GM18867 (cell line): ENCODE data around the gene MAD1L1.

Experiments used
- ATAC-seq: cut with Tn5 transposase; IDR thresholded peaks from one replicate; pipeline ENCODE4 v1.9.1; 2021; ENCODE audit warnings: mild to moderate bottlenecking, moderate library complexity; ENCODE audit not compliant: unreplicated experiment

Gene MAD1L1

GRCh38 chr7:2181077-2181854 is 51.5 kb downstream of the MAD1L1 start:
- peak; percentile 48 for ATAC-seq

- ATAC-seq: no peak
These were observed 52.7 kb downstream of the MAD1L1 start for GRCh38 chr7:2180081-2180480.

DNA sequence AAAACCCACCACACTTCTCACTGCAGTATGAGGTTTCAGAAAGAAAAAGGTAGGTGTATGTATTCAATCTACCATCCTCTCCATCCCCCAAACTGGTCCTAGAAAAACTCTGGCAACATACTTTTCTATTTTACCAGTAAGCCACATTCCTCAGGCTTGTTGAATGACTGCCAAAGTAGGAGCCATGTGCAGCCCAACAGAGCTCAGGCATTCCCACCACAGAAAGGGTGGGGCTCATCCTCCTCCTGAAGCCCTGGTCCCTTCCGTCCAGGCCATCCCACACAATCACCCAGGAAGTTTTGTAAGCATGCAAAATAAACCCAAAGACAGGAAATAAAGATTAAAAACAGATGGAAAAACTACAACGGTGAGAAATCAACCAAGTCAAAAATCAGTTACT is 57.2 kb downstream of the MAD1L1 start:
- ATAC-seq: no peak

DNA sequence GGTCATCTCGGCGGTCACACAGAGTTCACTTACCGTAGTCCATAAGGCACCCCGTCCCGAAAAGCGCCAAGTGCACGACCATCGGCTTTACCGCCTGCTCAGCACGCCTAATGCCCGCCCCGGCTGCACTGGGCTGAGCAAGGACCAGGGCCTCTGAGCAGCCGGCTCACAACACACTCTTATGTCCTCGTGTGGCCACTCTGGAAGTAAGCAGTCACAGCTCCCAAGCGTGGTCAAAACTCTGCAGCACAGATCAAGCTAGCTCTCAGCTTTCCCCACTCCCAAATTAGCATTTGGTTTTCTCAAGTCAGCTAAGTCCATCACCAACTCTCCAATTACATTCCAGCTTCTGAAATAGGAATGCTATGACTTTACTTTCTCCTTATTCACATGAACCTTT is 57.7 kb downstream of the MAD1L1 start:
- ATAC-seq: no peak

- ATAC-seq: no peak
These were observed 59.4 kb downstream of the MAD1L1 start for GRCh38 chr7:2173189-2173827.

GRCh38 chr7:2172311-2173188 is 60.2 kb downstream of the MAD1L1 start:
- ATAC-seq: no peak

DNA sequence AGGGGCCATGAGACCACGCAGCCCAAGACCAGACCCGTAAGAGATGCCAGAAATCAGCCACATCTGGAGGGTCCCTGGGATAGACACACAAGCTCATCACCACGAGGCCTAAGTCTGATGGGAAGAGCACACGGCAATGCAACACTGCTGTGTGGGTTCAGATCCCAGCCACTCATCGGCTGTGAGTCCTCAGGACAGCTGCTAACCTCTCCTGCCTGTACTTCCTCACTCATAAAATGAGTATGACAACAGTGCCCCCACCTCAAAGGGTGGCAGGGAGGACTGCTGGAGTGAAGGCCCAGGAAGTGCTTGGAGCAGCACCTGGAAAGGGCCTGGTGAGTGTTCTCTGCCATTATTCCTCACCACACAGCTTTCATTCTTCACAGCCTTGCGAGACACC is 60.9 kb downstream of the MAD1L1 start:
- no peak for ATAC-seq

DNA sequence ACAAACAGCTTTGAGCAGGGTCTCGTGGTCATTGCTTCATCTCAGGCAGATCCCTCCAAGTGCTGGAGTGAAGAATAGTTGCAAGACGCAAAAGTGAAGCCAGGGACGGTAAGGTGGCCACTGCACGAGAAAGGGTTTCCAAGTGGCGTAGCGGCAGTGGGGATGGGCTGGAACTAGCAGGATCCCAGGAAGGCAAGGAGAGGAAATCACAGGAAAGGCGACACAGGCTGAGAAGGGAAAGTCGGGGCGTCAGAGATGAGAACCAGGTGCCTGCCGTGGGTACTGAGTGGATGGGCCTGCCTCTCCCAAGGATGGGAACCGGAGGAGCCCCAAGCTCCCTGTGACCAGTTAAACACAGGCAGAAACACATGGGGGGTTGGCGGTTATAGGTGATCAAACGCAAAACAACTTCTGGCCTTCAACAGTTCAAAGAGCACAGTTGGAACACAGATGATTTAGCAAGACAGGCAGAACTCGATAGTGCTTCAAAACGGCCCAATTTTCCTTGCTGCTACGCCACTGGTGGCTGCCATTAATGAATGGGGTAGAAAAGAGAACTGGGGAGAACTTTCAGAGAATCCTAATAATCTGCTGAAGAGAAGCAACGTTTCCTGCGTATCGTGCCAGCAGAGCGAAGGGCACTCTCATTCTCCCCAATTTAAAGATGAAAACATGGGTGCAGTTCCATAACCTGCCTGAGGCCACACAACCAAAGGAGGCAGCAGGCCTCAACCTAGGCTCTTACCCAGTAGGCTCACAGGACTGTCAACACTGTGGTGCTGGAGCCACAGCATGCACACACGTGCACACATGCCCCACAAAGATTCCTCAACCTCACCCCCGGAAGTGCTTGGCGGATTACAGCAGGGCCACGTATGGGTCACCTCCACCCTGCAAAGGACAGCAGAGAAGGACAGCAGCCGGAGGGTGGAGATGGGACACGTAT is 61.9 kb downstream of the MAD1L1 start:
- no peak for ATAC-seq

GRCh38 chr7:2169923-2170575 is 62.7 kb downstream of the MAD1L1 start:
- ATAC-seq: no peak

- ATAC-seq: no peak
These were observed 64.0 kb downstream of the MAD1L1 start for GRCh38 chr7:2168615-2169311.

- no peak for ATAC-seq
These were observed 66.0 kb downstream of the MAD1L1 start for GRCh38 chr7:2166625-2167280.

GRCh38 chr7:2165610-2166594 is 66.8 kb downstream of the MAD1L1 start:
- ATAC-seq: peak; percentile 80

GRCh38 chr7:2165239-2165609 is 67.5 kb downstream of the MAD1L1 start:
- no peak for ATAC-seq

GRCh38 chr7:2164646-2165045 is 68.1 kb downstream of the MAD1L1 start:
- ATAC-seq: no peak

GRCh38 chr7:2163600-2164555 is 68.9 kb downstream of the MAD1L1 start:
- no peak for ATAC-seq

- ATAC-seq: no peak
These were observed 69.8 kb downstream of the MAD1L1 start for GRCh38 chr7:2162959-2163358.
